ENCODE measurements around the gene TP53I13. TPM values are rescaled to one million over a fixed set of nuclear protein-coding genes. Genes with fewer than 3 reads are reported as not detected.

The TP53I13 gene
- total RNA-seq, 1 donor from 2014 or later, result 31.2 TPM

DNA sequence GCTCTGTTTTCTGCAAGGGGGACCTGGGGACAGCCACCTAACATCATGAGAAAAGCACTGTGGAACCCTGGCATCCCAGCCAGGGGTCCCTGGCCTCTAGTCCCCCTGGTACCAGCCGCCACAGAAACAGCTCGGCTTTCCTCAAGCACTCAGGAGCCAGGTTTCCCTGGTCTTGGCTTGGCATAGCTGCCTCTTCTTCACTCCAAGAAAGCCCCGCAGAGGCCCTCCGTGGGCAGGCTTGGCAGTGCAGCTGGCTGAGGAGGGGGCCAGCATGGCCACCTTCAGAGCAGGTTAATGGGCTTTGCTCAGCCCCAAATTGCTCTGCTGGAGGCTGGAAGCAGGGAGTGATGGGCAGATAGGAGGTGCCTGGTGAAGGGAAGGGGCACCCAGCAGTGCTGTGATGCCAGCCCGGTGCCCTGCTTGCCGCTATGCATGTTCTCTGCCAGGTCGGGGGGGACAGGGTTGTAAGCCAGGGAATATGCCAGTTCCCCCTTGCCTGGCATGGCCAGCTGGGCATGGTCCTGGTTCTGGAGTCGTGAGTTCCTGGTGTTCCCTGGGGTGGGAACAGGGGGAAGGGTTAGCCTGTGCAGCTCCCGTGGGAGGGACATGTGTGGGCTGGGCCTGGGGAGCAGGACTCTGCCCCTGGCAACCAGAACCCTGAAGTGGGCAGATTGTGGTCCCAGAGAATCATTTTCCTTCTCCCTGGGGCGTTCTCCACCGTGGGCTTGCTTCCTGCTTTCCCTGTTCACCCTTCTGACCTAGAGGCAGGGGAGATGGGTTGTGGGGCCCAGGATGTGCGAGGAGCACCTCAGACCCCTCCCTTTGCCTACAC is 27.7 kb downstream of the TP53I13 start:
- Mint-ChIP-seq H3K27me3 (ENCODE audit: low read depth) (no peaks in the 10 kb centered on the region), H3K36me3 (no peaks in the 10 kb centered on the region), H3K4me1 (peaks cover 33% of the 10 kb centered on the region), H3K4me3 (no peak overlapping the region), H3K9me3 (no peaks in the 10 kb centered on the region), H3K27ac (no peak overlapping the region)
- TF ChIP-seq, protein P1, sequence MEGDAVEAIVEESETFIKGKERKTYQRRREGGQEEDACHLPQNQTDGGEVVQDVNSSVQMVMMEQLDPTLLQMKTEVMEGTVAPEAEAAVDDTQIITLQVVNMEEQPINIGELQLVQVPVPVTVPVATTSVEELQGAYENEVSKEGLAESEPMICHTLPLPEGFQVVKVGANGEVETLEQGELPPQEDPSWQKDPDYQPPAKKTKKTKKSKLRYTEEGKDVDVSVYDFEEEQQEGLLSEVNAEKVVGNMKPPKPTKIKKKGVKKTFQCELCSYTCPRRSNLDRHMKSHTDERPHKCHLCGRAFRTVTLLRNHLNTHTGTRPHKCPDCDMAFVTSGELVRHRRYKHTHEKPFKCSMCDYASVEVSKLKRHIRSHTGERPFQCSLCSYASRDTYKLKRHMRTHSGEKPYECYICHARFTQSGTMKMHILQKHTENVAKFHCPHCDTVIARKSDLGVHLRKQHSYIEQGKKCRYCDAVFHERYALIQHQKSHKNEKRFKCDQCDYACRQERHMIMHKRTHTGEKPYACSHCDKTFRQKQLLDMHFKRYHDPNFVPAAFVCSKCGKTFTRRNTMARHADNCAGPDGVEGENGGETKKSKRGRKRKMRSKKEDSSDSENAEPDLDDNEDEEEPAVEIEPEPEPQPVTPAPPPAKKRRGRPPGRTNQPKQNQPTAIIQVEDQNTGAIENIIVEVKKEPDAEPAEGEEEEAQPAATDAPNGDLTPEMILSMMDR (IDR thresholded peaks at IDR 0.05; ENCODE audit: unreplicated experiment), result no peak
- DNase-seq (ENCODE audit: low spot score in 2 of 2, unreplicated experiment in 2 of 2), result no peak

DNA sequence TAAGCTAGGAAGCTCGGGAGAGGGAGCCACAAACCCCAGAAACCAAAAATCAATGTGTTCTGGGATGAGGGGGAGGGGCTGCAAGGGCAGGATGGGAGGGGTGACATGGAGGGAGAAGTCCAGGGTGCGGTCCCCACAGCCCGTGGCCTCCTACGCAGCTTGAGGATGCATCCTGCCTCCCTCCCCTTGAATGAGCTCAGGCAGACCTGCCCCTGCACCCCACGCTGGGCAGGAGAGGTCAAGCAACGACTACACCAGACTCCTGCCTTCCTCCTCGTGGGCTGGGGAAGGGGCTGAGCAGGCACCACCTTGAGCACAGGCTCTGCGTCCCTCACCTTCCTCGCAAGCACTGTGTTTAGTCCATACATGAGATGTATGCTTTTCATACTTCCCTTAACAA is 28.3 kb downstream of the TP53I13 start:
- no peak overlapping the region for H3K4me3 Mint-ChIP-seq
- no peaks in the 10 kb centered on the region for H3K9me3 Mint-ChIP-seq
- H3K36me3 Mint-ChIP-seq, result no peaks in the 10 kb centered on the region
- DNase-seq (ENCODE audit: low spot score in 2 of 2, unreplicated experiment in 2 of 2), result no peak
- no peak overlapping the region for H3K27ac Mint-ChIP-seq
- TF ChIP-seq, protein P1 (IDR thresholded peaks at IDR 0.05; ENCODE audit: unreplicated experiment), result no peak
- H3K4me1 Mint-ChIP-seq, result peaks cover 27% of the 10 kb centered on the region
- no peaks in the 10 kb centered on the region for H3K27me3 Mint-ChIP-seq (ENCODE audit: low read depth)

DNA sequence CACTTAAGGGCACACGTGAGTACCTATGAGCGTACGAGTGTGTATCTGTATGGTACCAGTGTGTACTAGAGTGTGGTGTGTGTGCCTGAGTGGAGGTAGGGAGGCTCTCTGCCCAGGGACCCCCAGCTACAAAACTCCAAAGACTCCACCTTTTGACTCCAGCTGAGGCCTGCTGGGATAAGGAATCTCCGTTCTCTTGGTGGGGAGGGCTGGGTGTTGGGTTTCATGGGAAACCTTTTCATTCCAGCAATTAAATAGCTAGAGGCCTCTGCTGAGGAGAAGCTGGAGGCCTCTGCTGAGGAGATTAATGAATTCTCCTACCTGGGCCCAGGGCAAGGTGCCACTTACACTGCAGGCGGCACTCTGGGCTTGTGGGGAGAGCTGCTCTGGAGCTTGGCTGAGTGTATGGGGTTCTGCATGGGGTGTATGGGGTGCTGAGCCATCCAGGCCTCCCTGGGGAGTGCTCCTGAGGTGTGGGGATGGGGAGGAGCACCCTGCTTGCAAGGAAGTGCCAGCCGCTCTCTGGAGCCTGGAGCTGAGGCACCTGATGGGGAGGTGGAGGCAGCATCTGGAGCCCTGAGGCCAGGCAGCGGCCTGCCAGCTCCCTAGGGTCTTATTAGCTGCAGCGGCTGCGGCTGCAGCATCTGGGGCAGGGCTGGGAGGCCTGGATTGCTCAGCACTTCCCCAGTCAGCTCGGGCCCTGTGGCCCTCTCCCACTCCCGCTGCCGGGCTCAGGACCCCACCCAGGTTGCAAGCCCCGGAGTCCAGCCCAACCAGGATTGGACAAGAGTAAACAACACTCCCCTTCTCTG is 29.1 kb downstream of the TP53I13 start:
- no peaks in the 10 kb centered on the region for H3K36me3 Mint-ChIP-seq
- no peak for DNase-seq (ENCODE audit: low spot score in 2 of 2, unreplicated experiment in 2 of 2)
- H3K27ac Mint-ChIP-seq, result peak overlapping the region; percentile 75
- TF ChIP-seq, protein P1 (IDR thresholded peaks at IDR 0.05; ENCODE audit: unreplicated experiment), result no peak
- no peaks in the 10 kb centered on the region for H3K9me3 Mint-ChIP-seq
- H3K4me1 Mint-ChIP-seq, result peaks cover 20% of the 10 kb centered on the region
- H3K4me3 Mint-ChIP-seq, result no peak overlapping the region
- no peaks in the 10 kb centered on the region for H3K27me3 Mint-ChIP-seq (ENCODE audit: low read depth)

DNA sequence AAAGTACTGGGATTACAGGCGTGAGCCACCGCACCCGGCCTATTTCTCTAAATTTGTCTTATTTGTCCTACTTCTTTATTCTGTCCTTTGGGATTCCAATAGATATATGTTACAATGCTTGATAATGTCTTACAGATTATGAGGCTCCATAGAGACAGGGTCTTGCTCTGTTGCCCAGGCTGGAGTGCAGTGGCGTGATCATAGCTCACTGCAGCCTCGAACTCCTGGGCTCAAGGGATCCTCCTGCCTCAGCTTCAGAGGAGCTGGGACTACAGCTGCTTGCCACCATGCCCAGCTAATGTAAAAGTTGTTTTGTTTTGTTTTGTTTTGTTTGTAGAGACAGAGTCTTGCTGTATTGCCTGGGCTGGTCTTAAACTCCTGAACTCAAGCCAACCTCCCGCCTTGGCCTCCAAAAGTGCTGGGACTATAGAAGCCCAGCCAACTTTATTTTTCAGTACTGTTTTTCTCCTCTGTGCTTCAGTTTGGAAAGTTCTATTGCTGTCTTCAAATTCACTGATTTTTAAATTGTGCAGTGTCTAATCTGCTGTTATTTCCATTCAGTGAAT is 34.7 kb downstream of the TP53I13 start:
- Mint-ChIP-seq H3K4me1 (no peaks in the 10 kb centered on the region), H3K27ac (no peak overlapping the region), H3K9me3 (no peaks in the 10 kb centered on the region), H3K4me3 (no peak overlapping the region), H3K27me3 (ENCODE audit: low read depth) (no peaks in the 10 kb centered on the region), H3K36me3 (no peaks in the 10 kb centered on the region)
- TF ChIP-seq, protein P1 (IDR thresholded peaks at IDR 0.05; ENCODE audit: unreplicated experiment), result no peak
- DNase-seq (ENCODE audit: low spot score in 2 of 2, unreplicated experiment in 2 of 2), result no peak

DNA sequence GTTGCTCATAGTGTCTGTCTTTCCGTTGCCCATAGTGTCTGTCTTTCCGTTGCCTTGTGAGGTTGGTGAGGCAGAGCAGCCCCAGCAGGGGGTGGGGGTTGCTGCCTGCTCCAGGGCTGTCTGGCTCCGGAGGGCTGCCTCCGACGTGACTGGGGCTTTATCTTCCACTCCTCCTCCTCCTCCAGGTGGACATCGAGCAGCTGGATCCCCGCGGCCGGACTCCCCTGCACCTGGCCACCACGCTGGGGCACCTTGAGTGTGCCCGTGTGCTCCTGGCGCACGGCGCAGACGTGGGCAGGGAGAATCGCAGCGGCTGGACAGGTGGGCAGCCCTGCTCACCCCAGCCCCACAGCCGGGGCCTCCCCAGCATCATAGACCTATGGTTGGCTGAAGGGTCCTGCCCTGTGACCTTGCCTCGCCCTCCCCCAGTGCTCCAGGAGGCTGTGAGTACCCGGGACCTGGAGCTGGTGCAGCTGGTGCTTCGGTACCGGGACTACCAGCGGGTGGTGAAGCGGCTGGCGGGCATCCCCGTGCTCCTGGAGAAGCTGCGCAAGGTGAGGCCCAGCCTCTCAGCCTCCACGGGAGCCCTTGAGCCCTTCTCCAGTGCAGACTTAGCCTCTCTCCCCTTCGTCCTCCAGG is 39.2 kb downstream of the TP53I13 start:
- H3K27ac Mint-ChIP-seq, result no peak overlapping the region

More for the DNA sequence above, 39.2 kb downstream of the TP53I13 start:
- Mint-ChIP-seq H3K36me3 (no peaks in the 10 kb centered on the region), H3K27me3 (ENCODE audit: low read depth) (no peaks in the 10 kb centered on the region), H3K9me3 (no peaks in the 10 kb centered on the region), H3K4me1 (no peaks in the 10 kb centered on the region), H3K4me3 (no peak overlapping the region)
- TF ChIP-seq, protein P1 (IDR thresholded peaks at IDR 0.05; ENCODE audit: unreplicated experiment), result no peak
- DNase-seq (ENCODE audit: low spot score in 2 of 2, unreplicated experiment in 2 of 2), result no peak
